LNCaP clone FGC (cell line): Measurements from ENCODE around the gene CEP170.

ENCODE experiments used
- DNase-seq: peaks from one replicate; pipeline ENCODE4 v3.0.0-alpha.2; 2011; ENCODE audit warnings: low read depth
- H3K4me3 ChIP-seq: 2 replicates; pipeline ENCODE4 v1.5.1; 2011; ENCODE audit warnings: mild to moderate bottlenecking, low read depth, low read length, control low read depth
- TF ChIP-seq, protein P1 (sequence below): IDR thresholded peaks from 2 replicates; pipeline ENCODE4 v1.5.1; 2012; ENCODE audit warnings: mild to moderate bottlenecking; ENCODE audit not compliant: control insufficient read depth, insufficient read depth; ENCODE audit errors: extremely low read depth

Gene CEP170

DNA sequence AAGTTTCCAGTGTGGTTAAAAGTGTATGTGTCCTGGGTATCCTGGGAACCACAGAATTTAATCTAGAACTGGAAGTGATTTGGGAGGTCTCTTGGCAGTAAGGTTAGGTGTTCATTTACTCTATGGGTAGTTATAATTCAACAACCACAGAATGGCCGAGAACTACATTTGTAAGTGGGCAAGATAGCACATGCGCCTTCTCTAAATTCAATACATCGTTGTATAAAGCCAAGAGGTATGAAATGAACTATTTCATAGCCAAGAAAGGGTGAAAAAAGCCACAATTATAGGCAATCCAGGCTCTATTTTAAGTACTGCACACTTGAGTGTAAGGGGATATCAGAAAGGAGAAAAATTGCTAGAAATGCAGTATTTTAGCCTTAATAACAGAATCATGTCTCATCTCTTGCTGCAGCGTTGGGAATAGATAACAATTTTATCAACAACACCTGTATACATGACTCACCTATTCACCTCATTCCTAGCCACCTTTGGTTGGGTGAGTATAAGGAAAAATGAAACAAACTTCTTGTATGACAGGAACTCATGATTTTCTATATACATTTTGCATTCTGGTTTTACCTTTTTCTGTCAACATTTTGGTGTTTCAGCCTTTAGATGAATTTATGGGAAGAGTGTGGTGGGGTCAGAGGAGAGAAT is 5.3 kb upstream of the CEP170 start:
- H3K4me3 ChIP-seq: no peak overlapping the region
- TF ChIP-seq, protein P1, sequence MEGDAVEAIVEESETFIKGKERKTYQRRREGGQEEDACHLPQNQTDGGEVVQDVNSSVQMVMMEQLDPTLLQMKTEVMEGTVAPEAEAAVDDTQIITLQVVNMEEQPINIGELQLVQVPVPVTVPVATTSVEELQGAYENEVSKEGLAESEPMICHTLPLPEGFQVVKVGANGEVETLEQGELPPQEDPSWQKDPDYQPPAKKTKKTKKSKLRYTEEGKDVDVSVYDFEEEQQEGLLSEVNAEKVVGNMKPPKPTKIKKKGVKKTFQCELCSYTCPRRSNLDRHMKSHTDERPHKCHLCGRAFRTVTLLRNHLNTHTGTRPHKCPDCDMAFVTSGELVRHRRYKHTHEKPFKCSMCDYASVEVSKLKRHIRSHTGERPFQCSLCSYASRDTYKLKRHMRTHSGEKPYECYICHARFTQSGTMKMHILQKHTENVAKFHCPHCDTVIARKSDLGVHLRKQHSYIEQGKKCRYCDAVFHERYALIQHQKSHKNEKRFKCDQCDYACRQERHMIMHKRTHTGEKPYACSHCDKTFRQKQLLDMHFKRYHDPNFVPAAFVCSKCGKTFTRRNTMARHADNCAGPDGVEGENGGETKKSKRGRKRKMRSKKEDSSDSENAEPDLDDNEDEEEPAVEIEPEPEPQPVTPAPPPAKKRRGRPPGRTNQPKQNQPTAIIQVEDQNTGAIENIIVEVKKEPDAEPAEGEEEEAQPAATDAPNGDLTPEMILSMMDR: no peak
- DNase-seq: no peak

DNA sequence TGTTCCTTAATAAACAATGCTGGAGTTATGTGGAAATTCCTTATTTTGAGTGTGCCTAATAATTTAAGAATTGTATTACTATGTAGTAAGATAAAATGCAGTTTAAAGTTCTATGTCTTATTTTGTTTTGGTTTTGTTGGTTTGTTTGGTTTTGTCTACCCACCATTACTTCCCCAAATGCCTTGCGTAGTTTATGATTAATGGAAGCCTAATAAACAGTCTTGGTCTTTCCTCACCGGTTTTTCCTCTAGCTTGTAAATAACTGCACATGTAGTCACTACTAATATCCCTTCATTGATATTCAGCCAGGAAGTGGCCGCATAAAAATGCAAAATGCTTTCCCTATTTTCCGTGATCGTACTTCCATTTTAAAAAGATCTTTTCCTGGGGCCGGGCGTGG is 3.6 kb upstream of the CEP170 start:
- TF ChIP-seq, protein P1: no peak

DNA sequence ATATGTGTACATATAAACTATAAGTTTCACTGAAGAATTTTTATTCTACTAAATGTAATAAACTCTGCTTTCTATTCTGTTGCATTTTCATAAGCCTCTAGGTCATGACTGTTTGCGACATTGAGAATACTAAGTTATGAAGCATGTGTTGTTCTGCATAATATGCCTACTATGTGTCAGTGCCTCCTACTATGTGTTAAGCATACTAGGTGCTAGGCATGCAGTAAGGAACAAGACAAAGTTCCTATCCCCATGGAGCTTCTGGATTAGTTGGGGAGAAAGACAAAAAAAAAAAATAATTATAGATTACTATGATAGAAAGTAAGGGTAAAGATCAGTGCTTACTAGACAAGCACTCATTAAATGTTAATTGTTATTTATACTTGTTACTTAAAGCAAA is 2.1 kb upstream of the CEP170 start:
- H3K4me3 ChIP-seq: peak overlapping the region; percentile 87
- DNase-seq: no peak
- TF ChIP-seq, protein P1: no peak

More for the DNA sequence above, 3.6 kb upstream of the CEP170 start:
- no peak overlapping the region for H3K4me3 ChIP-seq
- no peak for DNase-seq

DNA sequence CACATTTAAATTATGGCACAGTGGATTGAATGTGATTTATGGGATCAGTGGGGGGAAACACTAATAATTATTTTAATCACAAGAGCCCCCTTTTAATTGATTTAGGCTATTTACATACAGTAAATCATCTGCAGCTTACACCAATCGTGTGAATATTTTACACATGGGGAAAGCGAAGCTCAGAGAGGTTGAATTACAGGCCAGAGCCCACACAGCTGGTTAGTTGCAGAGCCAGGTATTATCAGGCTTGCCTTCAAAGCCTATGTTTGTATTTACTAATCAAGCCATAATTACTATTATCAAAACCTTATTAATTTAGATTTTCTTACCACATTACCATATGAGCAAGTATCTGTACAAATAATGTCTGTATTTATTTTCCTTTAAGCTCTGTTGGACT is 1.5 kb upstream of the CEP170 start:
- TF ChIP-seq, protein P1: no peak
- H3K4me3 ChIP-seq: peak overlapping the region; percentile 87
- no peak for DNase-seq

DNA sequence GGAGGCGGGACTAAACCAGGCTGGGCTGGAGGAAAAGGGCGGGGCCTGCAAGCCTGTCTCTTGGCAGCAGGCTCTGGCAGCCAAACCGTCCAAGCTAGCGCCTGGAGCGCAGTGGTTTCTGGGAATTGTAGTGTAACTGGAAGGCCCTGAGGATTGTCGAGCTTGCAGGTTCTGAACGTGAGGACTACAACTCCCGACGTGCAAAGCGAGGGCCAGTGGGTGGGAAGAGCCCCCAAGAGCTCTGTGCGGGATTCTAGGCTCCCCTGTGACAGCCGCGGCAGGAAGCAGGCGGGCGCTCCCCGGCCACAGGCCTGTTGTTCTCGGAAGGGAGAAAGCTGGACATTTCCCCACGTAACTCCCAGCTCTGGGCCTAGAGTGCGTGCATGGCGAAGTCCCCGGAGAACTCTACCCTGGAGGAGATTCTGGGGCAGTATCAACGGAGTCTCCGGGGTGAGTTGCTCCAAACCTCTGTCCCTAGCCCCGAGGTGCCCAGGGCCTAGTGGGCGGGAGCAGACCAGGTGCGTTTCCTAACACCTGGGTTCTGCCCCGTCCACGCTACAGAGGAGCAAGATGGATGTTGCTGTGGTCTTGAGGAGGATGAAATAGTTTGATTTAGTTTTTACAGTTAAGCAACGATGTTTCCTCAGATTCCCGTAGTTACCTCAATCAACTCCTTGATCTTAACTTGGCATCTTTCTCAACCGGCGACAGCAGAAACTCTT is 871 bp upstream of the CEP170 start, which contains the start of gene SDCCAG8:
TSS of gene SDCCAG8 (plus strand) at position 251 of the 722 bp plus-strand sequence. CDS start at position 384, 133 bp downstream.
- DNase-seq: peak; percentile 99
- peak within 1 kb of the TSS; percentile 87 for H3K4me3 ChIP-seq
- TF ChIP-seq, protein P1: no peak

DNA sequence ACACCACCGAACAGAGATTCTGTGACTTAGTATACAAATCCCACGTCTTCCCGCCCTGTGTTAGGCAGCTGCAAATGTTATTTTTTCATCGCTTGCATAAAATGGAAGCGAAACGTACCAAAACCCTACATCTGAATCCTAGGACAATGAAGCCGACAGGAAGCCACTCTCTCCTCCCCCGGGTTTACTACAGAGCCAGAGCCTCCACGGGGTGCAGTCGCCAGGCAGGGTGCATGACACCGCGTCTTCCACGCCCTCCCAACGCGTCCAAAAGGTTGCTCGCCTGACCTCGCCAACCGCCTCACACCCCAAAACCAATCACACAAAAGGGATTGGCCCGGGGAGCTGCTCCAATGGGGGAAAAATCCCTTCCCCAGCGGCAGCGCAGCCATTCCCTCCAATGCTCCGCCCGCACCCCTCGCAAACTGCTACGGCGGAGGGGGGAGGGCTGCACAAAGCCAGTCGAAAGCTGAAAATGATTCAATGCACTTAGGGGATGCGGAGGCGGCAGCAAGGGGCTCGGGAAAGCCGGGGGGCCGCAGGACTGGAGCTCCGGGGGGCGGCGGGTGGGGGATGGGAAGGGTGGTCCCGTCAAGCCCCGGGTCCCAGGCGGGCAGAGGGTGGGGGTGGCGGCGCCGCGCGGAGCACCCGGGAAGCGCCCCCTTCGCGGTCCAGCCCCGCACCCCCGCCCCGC is 701 bp downstream of the CEP170 start:
- peak overlapping the region; percentile 87 for H3K4me3 ChIP-seq
- TF ChIP-seq, protein P1: no peak
- DNase-seq: peak; percentile 15

DNA sequence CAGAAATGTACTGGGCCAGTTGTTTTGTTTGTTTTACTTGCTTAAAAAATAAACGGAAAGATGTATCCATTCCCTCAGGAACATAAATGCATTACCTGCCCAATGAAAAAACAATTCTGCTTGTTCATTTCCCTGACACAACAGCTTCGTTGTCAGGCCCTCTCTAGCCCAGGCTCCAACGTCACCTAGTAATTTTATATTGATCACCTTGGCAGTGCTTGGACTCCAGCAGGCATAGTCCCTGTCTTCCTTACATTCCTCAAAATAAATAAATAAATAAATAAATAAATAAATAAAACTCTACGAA is 1.2 kb downstream of the CEP170 start:
- DNase-seq: peak; percentile 7
- TF ChIP-seq, protein P1: no peak
- peak overlapping the region; percentile 87 for H3K4me3 ChIP-seq
